GM18526 (cell line): Measurements from ENCODE around the gene SEC24C.
"Not testable (repeated sequence)": the region's sequence is repeated elsewhere in the genome, so short reads cannot be mapped to it uniquely, and the experiment has no call there.

Experiments
- POLR2A ChIP-seq: IDR thresholded peaks from 3 replicates; pipeline ENCODE4 v1.6.1; 2011; ENCODE audit not compliant: insufficient read length; ENCODE audit errors: extremely low read depth

SEC24C gene, protein sequence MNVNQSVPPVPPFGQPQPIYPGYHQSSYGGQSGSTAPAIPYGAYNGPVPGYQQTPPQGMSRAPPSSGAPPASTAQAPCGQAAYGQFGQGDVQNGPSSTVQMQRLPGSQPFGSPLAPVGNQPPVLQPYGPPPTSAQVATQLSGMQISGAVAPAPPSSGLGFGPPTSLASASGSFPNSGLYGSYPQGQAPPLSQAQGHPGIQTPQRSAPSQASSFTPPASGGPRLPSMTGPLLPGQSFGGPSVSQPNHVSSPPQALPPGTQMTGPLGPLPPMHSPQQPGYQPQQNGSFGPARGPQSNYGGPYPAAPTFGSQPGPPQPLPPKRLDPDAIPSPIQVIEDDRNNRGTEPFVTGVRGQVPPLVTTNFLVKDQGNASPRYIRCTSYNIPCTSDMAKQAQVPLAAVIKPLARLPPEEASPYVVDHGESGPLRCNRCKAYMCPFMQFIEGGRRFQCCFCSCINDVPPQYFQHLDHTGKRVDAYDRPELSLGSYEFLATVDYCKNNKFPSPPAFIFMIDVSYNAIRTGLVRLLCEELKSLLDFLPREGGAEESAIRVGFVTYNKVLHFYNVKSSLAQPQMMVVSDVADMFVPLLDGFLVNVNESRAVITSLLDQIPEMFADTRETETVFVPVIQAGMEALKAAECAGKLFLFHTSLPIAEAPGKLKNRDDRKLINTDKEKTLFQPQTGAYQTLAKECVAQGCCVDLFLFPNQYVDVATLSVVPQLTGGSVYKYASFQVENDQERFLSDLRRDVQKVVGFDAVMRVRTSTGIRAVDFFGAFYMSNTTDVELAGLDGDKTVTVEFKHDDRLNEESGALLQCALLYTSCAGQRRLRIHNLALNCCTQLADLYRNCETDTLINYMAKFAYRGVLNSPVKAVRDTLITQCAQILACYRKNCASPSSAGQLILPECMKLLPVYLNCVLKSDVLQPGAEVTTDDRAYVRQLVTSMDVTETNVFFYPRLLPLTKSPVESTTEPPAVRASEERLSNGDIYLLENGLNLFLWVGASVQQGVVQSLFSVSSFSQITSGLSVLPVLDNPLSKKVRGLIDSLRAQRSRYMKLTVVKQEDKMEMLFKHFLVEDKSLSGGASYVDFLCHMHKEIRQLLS

DNA sequence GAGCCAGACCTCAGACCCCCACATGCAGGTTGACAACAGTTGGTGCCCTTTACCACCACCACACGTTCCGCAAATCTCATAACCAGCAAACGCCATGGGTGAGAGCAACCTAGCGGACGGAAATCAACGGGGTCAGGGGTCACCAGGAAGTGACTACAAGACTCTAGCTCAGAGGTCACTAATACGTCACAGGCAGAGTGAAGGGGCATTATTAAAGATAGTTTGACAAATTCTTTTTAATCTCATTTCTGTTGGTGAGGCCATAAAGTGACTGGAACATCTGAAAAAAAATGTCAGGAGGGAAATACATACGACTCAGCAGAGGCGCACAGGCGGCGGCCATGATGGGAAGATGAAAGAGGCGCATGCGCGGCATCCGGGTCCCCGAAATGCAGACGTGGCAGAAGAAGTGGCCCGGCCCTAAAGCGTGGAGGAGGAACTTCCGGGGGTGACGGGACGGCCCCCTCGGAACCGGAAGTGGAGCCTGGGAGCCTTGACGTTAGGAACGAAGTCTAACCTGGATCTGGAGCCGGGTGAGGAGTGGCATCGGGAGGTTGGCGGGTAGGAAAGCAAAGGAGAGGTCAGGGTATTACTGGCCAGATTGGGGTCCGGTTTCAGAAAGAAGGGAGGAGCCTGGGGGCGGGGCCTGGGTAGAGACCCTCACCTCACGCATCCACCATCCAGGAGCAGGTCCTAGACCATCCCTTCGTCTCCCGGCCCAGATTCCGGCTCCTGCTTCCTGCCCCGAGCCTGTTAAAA is at the start of gene SEC24C:
Gene SEC24C, plus strand, starts transcription at position 468 of the 759 bp plus-strand sequence. CDS start 2,461 bp downstream, outside the sequence.
- TF ChIP-seq POLR2A = peak; percentile 74

DNA sequence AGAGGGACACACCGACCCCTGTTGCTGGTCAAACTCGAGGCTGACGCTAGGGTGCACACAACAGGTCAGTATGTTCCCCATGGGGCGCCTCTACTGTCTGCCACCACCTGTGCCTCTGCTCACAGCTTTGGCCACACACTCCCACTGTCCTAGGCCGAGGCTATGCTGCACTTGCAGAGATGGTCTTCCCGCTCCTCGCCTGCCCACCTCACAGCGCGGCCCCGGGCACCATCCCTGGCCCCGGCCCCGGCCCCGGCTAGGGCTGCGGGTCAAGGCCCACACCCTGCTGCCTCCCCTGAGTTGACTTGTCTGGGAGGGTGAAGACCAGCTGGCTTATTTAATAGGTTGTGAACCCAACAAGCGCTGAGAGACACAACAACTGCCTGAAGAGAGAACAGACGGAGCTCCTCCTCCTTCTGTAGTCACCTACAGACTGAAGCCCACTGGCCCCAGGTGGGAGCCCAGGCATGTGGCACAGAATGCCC is 46.5 kb upstream of the SEC24C start, which contains the start of gene AGAP5:
Gene AGAP5, minus strand, starts transcription at position 435 of the 485 bp plus-strand sequence. Its CDS starts 354 bp downstream, at position 81.
- not testable (repeated sequence) for TF ChIP-seq POLR2A

DNA sequence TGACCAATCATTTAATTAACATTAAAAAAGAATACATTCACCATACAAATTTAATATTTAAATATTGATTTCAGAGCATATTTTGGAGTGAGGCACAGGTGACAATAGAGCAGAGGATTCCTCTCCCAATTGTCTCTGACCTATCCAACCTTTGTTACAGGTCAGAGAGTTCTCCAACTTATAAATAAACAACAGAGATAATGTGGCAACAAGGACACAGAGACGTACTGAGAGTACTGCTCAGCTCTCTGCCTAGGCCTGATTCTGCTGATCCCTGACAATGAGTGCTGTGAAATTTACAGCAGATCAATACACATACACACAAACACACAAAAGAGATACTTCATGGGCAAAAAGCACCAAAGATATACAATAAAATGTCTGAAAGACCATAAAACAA is 27.9 kb upstream of the SEC24C start:
- TF ChIP-seq POLR2A = no peak

DNA sequence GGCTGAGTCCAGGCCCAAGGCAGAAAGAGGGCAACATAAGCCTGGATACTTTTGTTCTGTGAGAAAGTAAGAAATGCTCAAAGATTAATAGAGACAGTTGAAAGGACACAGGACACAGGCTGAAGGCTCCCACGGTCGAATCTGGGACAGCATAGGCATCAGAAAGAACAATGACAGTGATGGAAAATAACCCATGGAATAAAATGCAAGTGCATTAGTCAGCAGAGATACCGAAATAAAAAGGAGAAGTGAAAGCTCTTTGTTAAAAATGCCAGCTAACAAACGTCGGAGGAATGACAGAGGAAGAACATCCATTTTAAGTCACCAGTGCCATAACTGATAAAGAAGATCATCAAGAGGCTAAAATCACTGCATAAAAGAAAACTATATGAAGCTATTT is 26.6 kb upstream of the SEC24C start:
- no peak for TF ChIP-seq POLR2A

DNA sequence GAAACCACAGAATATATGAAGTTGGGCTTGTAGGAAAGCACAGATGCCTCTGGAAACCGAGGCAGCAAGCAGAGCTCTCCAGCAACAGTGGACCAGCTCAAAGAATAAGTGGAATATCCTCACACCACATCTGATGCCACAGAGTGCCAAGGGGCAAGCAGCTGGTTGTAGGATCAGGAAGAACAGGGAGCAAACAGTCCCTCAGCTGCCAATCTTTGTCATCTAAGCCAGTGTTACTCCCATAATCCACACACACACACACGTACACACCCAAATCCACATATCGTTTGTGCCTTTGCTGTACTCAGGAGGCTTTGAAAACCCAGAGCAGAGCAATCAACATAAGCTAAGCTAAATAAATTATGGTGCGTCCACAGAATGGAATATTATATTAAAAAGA is 20.7 kb upstream of the SEC24C start:
- TF ChIP-seq POLR2A = no peak

DNA sequence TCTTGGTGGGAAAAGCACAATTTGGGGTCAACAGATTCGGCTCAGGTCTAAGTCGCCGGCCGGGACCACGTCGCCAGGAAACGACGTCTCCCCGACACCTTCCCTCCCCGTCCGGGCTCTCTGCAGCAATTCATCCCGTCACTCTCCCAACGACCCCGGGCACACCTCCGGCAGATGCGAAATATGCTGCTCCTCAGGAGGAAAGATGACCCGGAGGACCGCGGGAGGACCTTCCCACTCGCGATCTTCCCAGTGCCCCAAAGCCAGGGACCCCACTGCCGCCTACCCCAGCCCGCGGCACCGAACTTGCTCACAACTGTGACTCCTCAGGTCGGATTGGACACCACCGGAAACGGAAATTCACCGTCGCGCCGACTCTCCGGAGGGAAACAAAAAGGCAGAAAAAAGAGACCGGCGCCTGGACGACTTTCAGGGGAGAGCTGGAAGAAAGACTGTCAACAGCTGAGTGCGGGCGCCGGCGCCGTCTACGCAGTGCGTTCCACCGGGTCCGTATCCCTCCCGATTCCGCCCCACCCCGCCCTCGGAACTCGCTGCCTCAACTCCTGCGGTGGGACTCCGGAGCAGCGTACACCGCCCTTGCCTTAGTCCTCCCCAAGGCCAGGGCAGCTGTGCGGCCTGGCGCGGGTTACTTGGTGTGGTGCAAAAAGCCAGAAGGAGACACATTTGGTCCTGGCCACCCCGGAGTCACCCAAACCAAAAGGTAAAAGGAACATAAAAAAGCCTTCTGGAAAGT is 13.8 kb upstream of the SEC24C start:
- TF ChIP-seq POLR2A = peak; percentile 96

DNA sequence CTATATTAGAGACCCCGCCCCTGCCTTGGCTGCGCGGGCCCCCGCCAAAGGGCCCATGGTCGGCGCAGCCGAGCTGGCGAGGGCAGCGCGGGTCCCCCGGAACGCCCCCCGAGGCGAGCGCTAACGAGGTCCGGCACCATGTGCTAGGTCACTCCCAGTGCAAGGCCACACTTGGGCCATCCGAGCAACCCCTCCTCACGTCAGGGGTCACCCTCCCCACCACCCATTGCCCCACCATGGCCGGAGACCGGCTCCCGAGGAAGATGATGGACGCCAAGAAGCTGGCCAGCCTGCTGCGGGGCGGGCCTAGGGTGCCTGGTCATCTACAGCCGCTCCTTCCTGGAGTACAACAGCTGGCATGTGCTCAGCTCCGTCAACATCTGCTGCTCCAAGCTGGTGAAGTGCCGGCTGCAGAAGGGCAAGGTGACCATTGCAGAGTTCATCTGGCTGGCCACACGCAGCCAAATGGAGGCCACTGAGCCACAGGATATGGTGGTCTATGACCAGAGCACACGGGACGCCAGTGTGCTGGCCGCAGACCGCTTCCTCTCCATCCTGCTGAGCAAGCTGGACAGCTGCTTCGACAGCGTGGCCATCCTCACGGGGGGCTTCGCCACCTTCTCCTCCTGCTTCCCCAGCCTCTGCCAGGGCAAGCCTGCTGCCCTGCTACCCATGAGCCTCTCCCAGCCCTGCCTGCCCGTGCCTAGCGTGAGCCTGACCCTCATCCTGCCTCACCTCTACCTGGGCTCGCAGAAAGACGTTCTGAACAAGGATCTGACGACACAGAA is 12.4 kb upstream of the SEC24C start:
- no peak for TF ChIP-seq POLR2A

DNA sequence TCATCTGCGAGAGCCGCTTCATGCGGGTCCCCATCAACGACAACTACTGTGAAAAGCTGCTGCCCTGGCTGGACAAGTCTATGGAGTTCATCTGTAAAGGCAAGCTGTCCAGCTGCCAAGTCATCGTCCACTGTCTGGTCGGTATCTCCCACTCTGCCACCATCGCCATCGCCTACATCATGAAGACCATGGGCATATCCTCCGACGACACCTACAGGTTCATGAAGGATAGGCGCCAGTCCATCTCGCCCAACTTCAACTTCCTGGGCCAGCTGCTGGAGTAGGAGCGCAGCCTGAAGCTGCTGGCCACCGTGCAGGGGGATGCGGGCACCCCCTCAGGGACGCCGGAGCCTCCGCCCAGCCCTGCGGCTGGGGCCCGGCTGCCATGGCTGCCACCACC is 11.7 kb upstream of the SEC24C start:
- no peak for TF ChIP-seq POLR2A

DNA sequence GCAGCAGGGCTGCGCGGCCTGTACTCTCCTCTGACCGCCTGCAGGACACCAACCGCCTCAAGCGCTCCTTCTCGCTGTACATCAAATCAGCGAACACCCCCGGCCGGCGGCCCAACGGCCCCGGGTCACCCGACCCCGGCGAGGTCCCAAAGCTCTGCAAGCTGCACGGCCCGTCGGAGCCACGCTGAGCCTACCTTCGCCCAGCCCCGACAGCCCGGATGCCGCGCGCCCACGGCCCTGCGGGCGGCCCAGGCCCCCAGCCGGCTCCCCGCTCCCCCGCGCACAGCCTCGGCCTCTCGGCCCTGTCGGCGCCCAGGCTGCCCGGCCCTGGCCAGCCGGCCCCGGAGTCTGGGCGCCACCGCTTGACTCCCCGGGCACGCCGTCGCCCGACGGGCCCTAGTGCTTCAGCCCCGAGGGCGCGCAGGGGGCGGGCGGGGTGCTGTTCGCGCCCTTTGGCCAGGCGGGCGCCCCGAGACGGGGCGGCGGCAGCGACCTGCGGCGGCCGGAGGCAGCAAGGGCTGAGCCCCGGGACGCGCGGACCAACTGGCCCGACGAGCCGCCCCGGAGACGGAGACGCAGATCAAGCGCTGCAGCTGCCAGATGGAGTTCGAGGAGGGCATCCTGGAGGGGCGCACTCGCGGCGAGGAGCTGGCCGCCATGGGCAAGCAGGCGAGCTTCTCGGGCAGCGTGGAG is 11.1 kb upstream of the SEC24C start:
- no peak for TF ChIP-seq POLR2A

DNA sequence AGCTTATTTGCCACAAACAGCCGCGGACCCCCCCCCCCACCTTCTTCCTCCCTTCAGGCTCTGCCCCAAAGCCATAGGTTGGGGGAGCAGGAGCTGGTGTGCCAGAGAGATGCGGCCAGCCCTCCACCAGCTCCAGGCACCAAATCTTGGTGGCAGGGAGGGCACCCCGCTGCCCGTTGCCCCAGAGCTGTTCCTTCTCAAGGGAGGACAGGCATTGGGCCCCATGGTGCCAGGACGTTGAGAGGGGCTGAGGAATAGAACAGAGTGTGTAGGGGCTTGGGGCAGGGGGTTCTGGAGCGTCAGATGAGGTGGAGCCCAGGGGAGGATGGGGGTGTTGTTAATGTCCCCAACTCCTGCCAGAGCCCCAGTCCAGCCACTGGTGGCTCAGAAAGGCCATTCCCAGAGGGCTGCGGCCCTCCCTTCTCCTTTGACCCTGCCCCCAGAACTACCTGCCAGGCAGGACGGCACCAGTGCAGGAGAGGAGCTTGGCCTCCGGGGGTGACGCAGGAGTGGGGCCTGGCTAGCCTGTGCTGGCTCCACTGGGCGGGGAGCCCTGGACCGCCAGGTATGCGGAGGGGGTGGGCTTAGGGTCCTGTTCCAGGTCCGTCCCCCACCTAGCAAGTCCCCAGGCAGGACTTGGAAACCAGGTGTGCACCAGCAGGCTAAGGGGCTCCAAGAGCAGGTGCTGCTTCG is 10.0 kb upstream of the SEC24C start:
- no peak for TF ChIP-seq POLR2A

DNA sequence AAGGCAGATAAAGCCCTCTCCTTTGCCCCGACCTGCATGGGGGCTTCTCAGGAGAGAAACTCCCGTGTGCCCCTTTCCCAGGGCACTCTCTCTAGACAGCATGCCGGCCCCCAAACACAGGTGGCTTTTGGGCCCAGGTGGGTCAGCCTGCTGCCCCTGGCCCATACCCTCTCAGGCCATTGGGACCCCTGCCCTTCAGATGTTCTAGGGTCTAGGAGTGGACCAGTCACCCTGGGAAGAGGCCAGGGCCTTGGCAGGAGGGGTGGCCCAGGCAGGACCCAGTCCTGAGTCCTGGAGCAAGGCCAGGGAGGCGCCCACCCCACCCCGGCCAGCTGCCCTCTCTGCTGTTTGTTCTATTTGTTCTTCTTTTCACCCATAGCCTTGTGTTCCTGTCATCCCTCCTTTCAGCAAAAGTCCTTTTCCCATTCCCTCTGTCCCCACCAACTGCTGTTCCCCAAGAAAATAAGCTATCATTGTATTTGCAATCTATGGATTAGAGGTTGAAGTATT is 9.3 kb upstream of the SEC24C start:
- no peak for TF ChIP-seq POLR2A

DNA sequence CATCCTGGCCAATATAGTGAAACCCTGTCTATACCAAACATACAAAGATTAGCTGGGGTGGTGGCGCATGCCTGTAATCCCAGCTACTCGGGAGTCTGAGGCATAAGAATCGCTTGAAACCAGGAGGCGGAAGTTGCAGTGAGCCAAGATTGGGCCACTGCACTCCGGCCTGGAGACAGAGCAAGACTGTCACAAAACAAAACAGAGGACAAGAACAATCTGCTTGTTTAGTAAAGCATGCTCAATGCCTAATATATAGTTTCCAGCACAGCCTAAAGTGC is 1.8 kb upstream of the SEC24C start:
- no peak for TF ChIP-seq POLR2A
